Astrocyte (in vitro differentiated cells and primary cell): ENCODE measurements around the gene RAPGEF5. TPM values are rescaled to one million over a fixed set of nuclear protein-coding genes. Genes with fewer than 3 reads are reported as not detected.
A peak's percentile ranks its signal among the peaks of the same experiment; 100 is the strongest.
"Not testable (repeated sequence)": the region's sequence is repeated elsewhere in the genome, so short reads cannot be mapped to it uniquely, and the experiment has no call there.

Source experiments
- DNase-seq: peaks from one replicate; pipeline ENCODE4 v3.0.0-alpha.2; 2010; ENCODE audit warnings: low read depth
- FAIRE-seq: peaks from 2 replicates; lab custom pipeline; 2011; peaks lifted over from hg19 to GRCh38; lab: Jason Lieb, UNC
- H2AFZ ChIP-seq: 2 replicates; pipeline ENCODE4 v1.6.0; 2012; ENCODE audit warnings: low read depth, low read length, inconsistent platforms
- H3K27ac ChIP-seq: 2 replicates; pipeline ENCODE4 v1.5.1; 2011; ENCODE audit warnings: low read depth, low read length, inconsistent platforms
- H3K27me3 ChIP-seq: 2 replicates; pipeline ENCODE4 v1.6.0; 2011; ENCODE audit warnings: low read length, inconsistent platforms; ENCODE audit not compliant: insufficient read depth
- H3K36me3 ChIP-seq: 2 replicates; pipeline ENCODE4 v1.5.1; 2011; ENCODE audit warnings: low read length, inconsistent platforms; ENCODE audit not compliant: insufficient read depth
- H3K4me1 ChIP-seq: 2 replicates; pipeline ENCODE4 v1.5.1; 2011; ENCODE audit warnings: low read length, inconsistent platforms; ENCODE audit not compliant: insufficient read depth
- H3K4me2 ChIP-seq: 2 replicates; pipeline ENCODE4 v1.6.0; 2012; ENCODE audit warnings: low read length, inconsistent platforms
- H3K4me3 ChIP-seq: 2 replicates; pipeline ENCODE4 v1.5.1; 2011; ENCODE audit warnings: low read depth, mild to moderate bottlenecking, low read length, inconsistent platforms; ENCODE audit not compliant: insufficient read depth
- H3K79me2 ChIP-seq: 2 replicates; pipeline ENCODE4 v1.6.0; 2012; ENCODE audit warnings: mild to moderate bottlenecking, low read length, inconsistent platforms; ENCODE audit not compliant: insufficient read depth
- H3K9ac ChIP-seq: 2 replicates; pipeline ENCODE4 v1.6.0; 2012; ENCODE audit warnings: mild to moderate bottlenecking, low read length, inconsistent platforms
- H3K9me3 ChIP-seq: 2 replicates; pipeline ENCODE4 v1.5.1; 2012; ENCODE audit warnings: low read depth, mild to moderate bottlenecking, low read length, inconsistent platforms; ENCODE audit not compliant: insufficient read depth
- H4K20me1 ChIP-seq: 2 replicates; pipeline ENCODE4 v1.6.0; 2012; ENCODE audit warnings: low read length, inconsistent platforms; ENCODE audit not compliant: insufficient read depth
- H3K27ac Mint-ChIP-seq: one replicate; pipeline ENCODE4 v1.8.0; 2021; ENCODE audit warnings: mild to moderate bottlenecking, mixed read lengths; ENCODE audit not compliant: unreplicated experiment
- H3K27me3 Mint-ChIP-seq: one replicate; pipeline ENCODE4 v1.8.0; 2021; ENCODE audit warnings: low read depth, mixed read lengths; ENCODE audit not compliant: unreplicated experiment
- H3K36me3 Mint-ChIP-seq: one replicate; pipeline ENCODE4 v1.8.0; 2021; ENCODE audit warnings: low read depth, mixed read lengths; ENCODE audit not compliant: unreplicated experiment
- H3K4me1 Mint-ChIP-seq: one replicate; pipeline ENCODE4 v1.8.0; 2021; ENCODE audit warnings: low read depth, mixed read lengths; ENCODE audit not compliant: unreplicated experiment
- H3K4me3 Mint-ChIP-seq: one replicate; pipeline ENCODE4 v1.8.0; 2021; ENCODE audit warnings: mild to moderate bottlenecking, moderate library complexity, mixed read lengths; ENCODE audit not compliant: unreplicated experiment
- H3K9me3 Mint-ChIP-seq: one replicate; pipeline ENCODE4 v1.8.0; 2021; ENCODE audit warnings: mild to moderate bottlenecking, mixed read lengths; ENCODE audit not compliant: unreplicated experiment
- CTCF ChIP-seq: IDR thresholded peaks from 2 replicates; pipeline ENCODE4 v1.5.1; 2011; ENCODE audit warnings: low read depth, mild to moderate bottlenecking, inconsistent platforms, low read length, moderate library complexity; ENCODE audit not compliant: insufficient read depth
- EZH2 ChIP-seq: IDR thresholded peaks from 2 replicates; pipeline ENCODE4 v1.6.1; 2012; ENCODE audit warnings: mild to moderate bottlenecking, low read length, inconsistent platforms; ENCODE audit not compliant: insufficient read depth
- total RNA-seq: library from RNA; stranded (reverse); gene quantifications from 2 replicates; pipeline ENCODE4 v1.2.1, GENCODE V29; 2021

The RAPGEF5 gene
- total RNA-seq, 1 donor from 2014 or later = 1.0 TPM

- FAIRE-seq = no peak
These were observed 262.3 kb downstream of the RAPGEF5 start for GRCh38 chr7:22094413-22095342.

GRCh38 chr7:22093936-22094335, 263.0 kb downstream of the RAPGEF5 start:
- Mint-ChIP-seq H3K4me3 (no peak overlapping the region), H3K27me3 (peaks cover 3% of the 10 kb centered on the region), H3K36me3 (no peaks in the 10 kb centered on the region), H3K9me3 (no peaks in the 10 kb centered on the region), H3K27ac (no peak overlapping the region), H3K4me1 (no peaks in the 10 kb centered on the region)
- no peak overlapping the region for H3K4me2 ChIP-seq
- no peak for FAIRE-seq
- H3K9ac ChIP-seq = no peak overlapping the region
- H3K4me1 ChIP-seq = no peaks in the 10 kb centered on the region
- no peak overlapping the region for H3K27ac ChIP-seq
- no peak for DNase-seq
- no peaks in the 10 kb centered on the region for H3K36me3 ChIP-seq
- no peak for TF ChIP-seq CTCF
- H3K79me2 ChIP-seq = no peaks in the 10 kb centered on the region
- no peak overlapping the region for H3K4me3 ChIP-seq
- peaks cover 15% of the 10 kb centered on the region for H3K27me3 ChIP-seq
- H3K9me3 ChIP-seq = no peaks in the 10 kb centered on the region
- H4K20me1 ChIP-seq = no peaks in the 10 kb centered on the region
- H2AFZ ChIP-seq = no peak overlapping the region

More at GRCh38 chr7:22094413-22095342, 262.3 kb downstream of the RAPGEF5 start:
- Histone ChIP-seq H3K4me1 (no peaks in the 10 kb centered on the region), H3K27ac (no peak overlapping the region), H3K9me3 (no peaks in the 10 kb centered on the region), H3K9ac (no peak overlapping the region), H3K79me2 (no peaks in the 10 kb centered on the region), H3K4me2 (no peak overlapping the region), H2AFZ (no peak overlapping the region), H3K36me3 (no peaks in the 10 kb centered on the region), H3K4me3 (no peak overlapping the region), H3K27me3 (peaks cover 15% of the 10 kb centered on the region), H4K20me1 (no peaks in the 10 kb centered on the region)
- Mint-ChIP-seq H3K36me3 (no peaks in the 10 kb centered on the region), H3K27ac (no peak overlapping the region), H3K27me3 (peaks cover 4% of the 10 kb centered on the region), H3K4me1 (no peaks in the 10 kb centered on the region), H3K4me3 (no peak overlapping the region), H3K9me3 (no peaks in the 10 kb centered on the region)
- no peak for TF ChIP-seq EZH2
- no peak for TF ChIP-seq CTCF
- peak; percentile 4 for DNase-seq

- TF ChIP-seq EZH2 = no peak
- TF ChIP-seq CTCF = no peak
- no peak overlapping the region for H3K9ac ChIP-seq
- H3K27me3 Mint-ChIP-seq = peaks cover 7% of the 10 kb centered on the region
- no peaks in the 10 kb centered on the region for H3K4me1 ChIP-seq
- no peaks in the 10 kb centered on the region for H4K20me1 ChIP-seq
- no peak overlapping the region for H3K27ac ChIP-seq
- H3K36me3 Mint-ChIP-seq = no peaks in the 10 kb centered on the region
- no peak overlapping the region for H2AFZ ChIP-seq
- H3K4me3 ChIP-seq = no peak overlapping the region
- H3K27ac Mint-ChIP-seq = no peak overlapping the region
- peaks cover 9% of the 10 kb centered on the region for H3K27me3 ChIP-seq
- H3K9me3 Mint-ChIP-seq = no peaks in the 10 kb centered on the region
- no peaks in the 10 kb centered on the region for H3K79me2 ChIP-seq
- H3K36me3 ChIP-seq = no peaks in the 10 kb centered on the region
- no peaks in the 10 kb centered on the region for H3K9me3 ChIP-seq
- no peaks in the 10 kb centered on the region for H3K4me1 Mint-ChIP-seq
- DNase-seq (peak; percentile 55), FAIRE-seq (no peak)
- H3K4me2 ChIP-seq = no peak overlapping the region
- no peak overlapping the region for H3K4me3 Mint-ChIP-seq
These were observed 264.0 kb downstream of the RAPGEF5 start for GRCh38 chr7:22093001-22093400.

GRCh38 chr7:22090958-22091525, 265.9 kb downstream of the RAPGEF5 start:
- not testable (repeated sequence) for DNase-seq, H2AFZ ChIP-seq, H3K9me3 ChIP-seq, H3K27ac Mint-ChIP-seq, H3K4me1 ChIP-seq, H3K36me3 ChIP-seq, H3K9ac ChIP-seq, H3K79me2 ChIP-seq, H3K4me3 ChIP-seq, H3K4me1 Mint-ChIP-seq, H3K27me3 ChIP-seq, H3K9me3 Mint-ChIP-seq, H3K4me2 ChIP-seq, H3K27ac ChIP-seq, FAIRE-seq, H3K27me3 Mint-ChIP-seq, H3K4me3 Mint-ChIP-seq, H4K20me1 ChIP-seq, H3K36me3 Mint-ChIP-seq
